NB4 (cell line): Measurements from ENCODE around the gene SGPL1.

Experiments used
- DNase-seq: peaks from one replicate; pipeline ENCODE4 v3.0.0; 2010; ENCODE audit warnings: low read depth
- H3K4me3 ChIP-seq: one replicate; pipeline ENCODE4 v1.5.1; 2011; ENCODE audit warnings: mild to moderate bottlenecking, low read depth, low read length, moderate library complexity
- MAX ChIP-seq: IDR thresholded peaks from 2 replicates; pipeline ENCODE4 v1.6.1; 2011; ENCODE audit warnings: low read depth, low read length
- MYC ChIP-seq: IDR thresholded peaks from 2 replicates; pipeline ENCODE4 v1.6.1; 2011; ENCODE audit warnings: low read depth, low read length
- POLR2A ChIP-seq: IDR thresholded peaks from 2 replicates; pipeline ENCODE4 v1.6.1; 2011; ENCODE audit warnings: mild to moderate bottlenecking; ENCODE audit not compliant: insufficient read length; ENCODE audit errors: extremely low read depth
- TF ChIP-seq, protein P1 (sequence below): IDR thresholded peaks from one replicate; pipeline ENCODE4 v1.5.1; 2012; ENCODE audit warnings: low read depth, low read length

The SGPL1 gene

GRCh38 chr10:70795613-70796012 is 20.1 kb upstream of the SGPL1 start:
- no peak for TF ChIP-seq POLR2A
- TF ChIP-seq, protein P1, sequence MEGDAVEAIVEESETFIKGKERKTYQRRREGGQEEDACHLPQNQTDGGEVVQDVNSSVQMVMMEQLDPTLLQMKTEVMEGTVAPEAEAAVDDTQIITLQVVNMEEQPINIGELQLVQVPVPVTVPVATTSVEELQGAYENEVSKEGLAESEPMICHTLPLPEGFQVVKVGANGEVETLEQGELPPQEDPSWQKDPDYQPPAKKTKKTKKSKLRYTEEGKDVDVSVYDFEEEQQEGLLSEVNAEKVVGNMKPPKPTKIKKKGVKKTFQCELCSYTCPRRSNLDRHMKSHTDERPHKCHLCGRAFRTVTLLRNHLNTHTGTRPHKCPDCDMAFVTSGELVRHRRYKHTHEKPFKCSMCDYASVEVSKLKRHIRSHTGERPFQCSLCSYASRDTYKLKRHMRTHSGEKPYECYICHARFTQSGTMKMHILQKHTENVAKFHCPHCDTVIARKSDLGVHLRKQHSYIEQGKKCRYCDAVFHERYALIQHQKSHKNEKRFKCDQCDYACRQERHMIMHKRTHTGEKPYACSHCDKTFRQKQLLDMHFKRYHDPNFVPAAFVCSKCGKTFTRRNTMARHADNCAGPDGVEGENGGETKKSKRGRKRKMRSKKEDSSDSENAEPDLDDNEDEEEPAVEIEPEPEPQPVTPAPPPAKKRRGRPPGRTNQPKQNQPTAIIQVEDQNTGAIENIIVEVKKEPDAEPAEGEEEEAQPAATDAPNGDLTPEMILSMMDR: no peak
- TF ChIP-seq MYC: no peak
- TF ChIP-seq MAX: no peak
- DNase-seq: no peak
- no peak overlapping the region for H3K4me3 ChIP-seq

DNA sequence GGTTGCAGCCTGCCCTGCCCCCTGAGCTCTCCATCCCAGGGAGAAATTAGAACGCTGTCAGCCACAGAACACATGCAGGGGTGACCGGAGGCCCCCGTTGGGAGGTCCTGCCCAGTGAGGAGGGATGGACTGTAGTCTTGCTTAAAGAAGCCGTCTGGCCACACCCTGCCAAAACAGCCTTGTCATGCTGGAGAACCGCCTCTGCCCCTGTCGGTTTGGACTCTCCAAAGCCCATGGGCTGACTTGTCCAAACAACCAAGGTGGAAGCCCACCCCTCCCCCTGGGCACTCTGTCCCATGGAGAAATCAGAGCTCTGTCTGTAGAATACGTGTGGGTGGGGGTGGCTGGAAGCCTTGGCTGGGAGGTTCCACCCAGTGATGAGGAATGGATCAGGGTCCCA is 17.9 kb upstream of the SGPL1 start:
- DNase-seq: no peak
- TF ChIP-seq, protein P1: no peak
- TF ChIP-seq MYC: no peak
- TF ChIP-seq MAX: no peak
- TF ChIP-seq POLR2A: no peak
- no peak overlapping the region for H3K4me3 ChIP-seq

DNA sequence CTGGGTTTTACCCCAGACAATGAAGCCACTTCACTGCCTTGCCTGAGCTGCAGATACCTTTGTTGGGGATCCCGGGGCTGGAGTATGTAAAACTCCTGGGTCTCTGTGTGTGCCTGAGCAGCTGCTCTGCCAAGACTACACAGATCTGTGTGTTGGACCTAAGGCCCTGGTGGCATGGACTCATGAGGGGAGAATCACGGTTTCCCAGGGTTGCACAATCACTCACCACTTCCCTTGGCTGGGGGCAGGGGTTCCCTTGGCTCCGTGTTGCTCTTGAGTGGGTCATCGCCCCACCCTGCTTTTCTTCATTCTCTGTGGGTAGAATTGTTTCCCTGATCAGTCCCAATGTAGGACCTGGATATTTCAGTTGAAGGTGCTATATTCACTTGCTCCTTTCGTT is 16.6 kb upstream of the SGPL1 start:
- H3K4me3 ChIP-seq: no peak overlapping the region
- DNase-seq: peak; percentile 63
- TF ChIP-seq, protein P1: no peak
- TF ChIP-seq POLR2A (no peak), MAX (no peak), MYC (no peak)

DNA sequence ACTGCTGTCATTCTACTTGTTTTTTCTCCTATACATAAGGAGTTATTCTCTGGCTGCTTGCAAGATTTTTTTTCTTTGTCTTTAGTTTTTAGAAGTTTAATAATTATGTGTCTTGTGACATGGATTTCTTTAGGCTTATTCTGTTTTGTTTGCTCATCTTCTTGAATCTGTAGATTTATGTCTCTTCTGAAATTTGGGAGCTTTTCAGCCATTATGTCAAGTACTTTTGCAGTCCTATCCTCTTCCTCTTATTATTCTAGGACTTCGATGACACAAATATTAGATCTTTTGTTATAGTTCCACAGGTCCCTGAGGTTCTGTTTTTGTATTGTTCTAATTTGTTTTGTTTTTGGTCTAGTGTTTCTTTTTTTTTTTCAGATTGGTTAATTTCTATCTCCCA is 13.9 kb upstream of the SGPL1 start:
- no peak overlapping the region for H3K4me3 ChIP-seq
- TF ChIP-seq, protein P1: no peak
- TF ChIP-seq POLR2A: no peak
- TF ChIP-seq MYC: no peak
- no peak for TF ChIP-seq MAX
- no peak for DNase-seq

- TF ChIP-seq, protein P1: no peak
- TF ChIP-seq MAX (no peak), POLR2A (no peak), MYC (no peak)
- H3K4me3 ChIP-seq: no peak overlapping the region
- DNase-seq: no peak
Measured at GRCh38 chr10:70803775-70804420, 11.8 kb upstream of the SGPL1 start.

DNA sequence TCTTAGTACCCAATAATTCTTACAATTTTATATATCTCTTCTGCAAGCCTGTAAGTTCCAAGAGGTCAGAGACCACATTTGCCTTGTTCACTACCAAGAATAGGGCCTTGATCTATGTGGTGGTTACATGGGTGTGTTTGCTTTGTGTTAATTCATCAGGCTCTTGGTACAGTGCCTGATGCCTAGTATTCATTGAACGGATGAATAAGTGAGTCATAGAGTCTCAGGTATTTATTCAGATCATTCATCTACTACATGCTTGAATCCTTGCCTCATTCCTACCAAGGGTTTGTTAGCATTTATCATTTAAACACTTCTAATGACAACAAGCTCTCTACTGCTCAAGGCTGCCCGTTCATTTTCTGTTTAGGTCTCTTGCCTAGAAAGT is 11.3 kb upstream of the SGPL1 start:
- TF ChIP-seq, protein P1: no peak
- TF ChIP-seq MAX (no peak), POLR2A (no peak), MYC (no peak)
- no peak for DNase-seq
- no peak overlapping the region for H3K4me3 ChIP-seq
